Right lobe of liver (tissue), 4 donors: ENCODE measurements around the gene LST1.
"Not testable (repeated sequence)": the region's sequence is repeated elsewhere in the genome, so short reads cannot be mapped to it uniquely, and the experiment has no call there.

ENCODE experiments used
- POLR2A ChIP-seq: fragments of 450-650 bp; IDR thresholded peaks from one replicate; pipeline ENCODE4 v1.6.1; 2017; ENCODE audit warnings: antibody characterized with exemption, mild to moderate bottlenecking
- TF ChIP-seq, protein P1 (sequence below), 4 donors: fragments of 200-600 bp in 3 of 4; fragments of 450-650 bp in 1 of 4; IDR thresholded peaks; one replicate each; pipeline versions ENCODE4 v1.5.1 to v1.8.0; 2016 to 2022; ENCODE audit warnings: antibody characterized with exemption in 4 of 4, mild to moderate bottlenecking in 2 of 4
- donor health status: DM: no; HTN: no; CAD: no.
- donor health status: DM: no; HTN: no; CAD: no.
- donor health status: DM: no; HTN: yes; CAD: no.

DNA sequence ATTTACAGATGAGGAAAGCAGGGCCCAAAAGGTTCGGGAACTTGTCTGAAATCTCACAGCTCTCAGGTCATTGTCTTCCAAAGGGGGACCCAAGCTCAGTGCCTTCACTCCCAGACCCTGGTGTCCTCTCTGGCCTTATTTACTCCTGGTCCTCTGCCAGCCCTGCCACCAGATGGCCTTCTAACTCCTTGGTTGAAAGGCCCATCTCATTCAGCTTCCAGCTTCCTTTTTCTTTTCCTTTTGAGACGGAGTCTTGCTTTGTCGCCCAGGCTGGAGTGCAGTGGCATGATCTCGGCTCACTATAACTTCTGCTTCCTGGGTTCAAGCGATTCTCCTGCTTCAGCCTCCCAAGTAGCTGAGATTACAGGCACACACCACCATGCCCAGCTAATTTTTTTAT is 34.7 kb upstream of the LST1 start:
- TF ChIP-seq POLR2A: not testable (repeated sequence)
- TF ChIP-seq, protein P1, sequence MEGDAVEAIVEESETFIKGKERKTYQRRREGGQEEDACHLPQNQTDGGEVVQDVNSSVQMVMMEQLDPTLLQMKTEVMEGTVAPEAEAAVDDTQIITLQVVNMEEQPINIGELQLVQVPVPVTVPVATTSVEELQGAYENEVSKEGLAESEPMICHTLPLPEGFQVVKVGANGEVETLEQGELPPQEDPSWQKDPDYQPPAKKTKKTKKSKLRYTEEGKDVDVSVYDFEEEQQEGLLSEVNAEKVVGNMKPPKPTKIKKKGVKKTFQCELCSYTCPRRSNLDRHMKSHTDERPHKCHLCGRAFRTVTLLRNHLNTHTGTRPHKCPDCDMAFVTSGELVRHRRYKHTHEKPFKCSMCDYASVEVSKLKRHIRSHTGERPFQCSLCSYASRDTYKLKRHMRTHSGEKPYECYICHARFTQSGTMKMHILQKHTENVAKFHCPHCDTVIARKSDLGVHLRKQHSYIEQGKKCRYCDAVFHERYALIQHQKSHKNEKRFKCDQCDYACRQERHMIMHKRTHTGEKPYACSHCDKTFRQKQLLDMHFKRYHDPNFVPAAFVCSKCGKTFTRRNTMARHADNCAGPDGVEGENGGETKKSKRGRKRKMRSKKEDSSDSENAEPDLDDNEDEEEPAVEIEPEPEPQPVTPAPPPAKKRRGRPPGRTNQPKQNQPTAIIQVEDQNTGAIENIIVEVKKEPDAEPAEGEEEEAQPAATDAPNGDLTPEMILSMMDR (IDR thresholded peaks at IDR 0.05): peak; percentile 27 to 43 (median 39)
